HEK293 (cell line): ENCODE measurements around the gene KIT.

Experiments
- BCL11B ChIP-seq: fragments of 450-650 bp; formaldehyde crosslinking; IDR thresholded peaks from 2 replicates; pipeline ENCODE4 v1.5.1; 2016; ENCODE audit warnings: low read depth, missing biosample characterization, missing genetic modification characterization
- KLF1 ChIP-seq: fragments of 450-650 bp; formaldehyde crosslinking; IDR thresholded peaks from 2 replicates; pipeline ENCODE4 v1.5.1; 2016; ENCODE audit warnings: missing biosample characterization, missing genetic modification characterization
- KLF10 ChIP-seq: fragments of 450-650 bp; IDR thresholded peaks from 2 replicates; pipeline ENCODE4 v1.5.1; 2018; ENCODE audit warnings: missing biosample characterization, mild to moderate bottlenecking, missing genetic modification characterization
- KLF9 ChIP-seq: fragments of 450-650 bp; formaldehyde crosslinking; IDR thresholded peaks from 2 replicates; pipeline ENCODE4 v1.5.1; 2016; ENCODE audit warnings: missing biosample characterization, missing genetic modification characterization, low read depth
- MEIS1 ChIP-seq: sonication (generic); formaldehyde crosslinking; IDR thresholded peaks from 2 replicates; pipeline ENCODE4 v1.8.1; 2022; ENCODE audit warnings: missing genetic modification reagents, mild to moderate bottlenecking, borderline replicate concordance
- MZF1 ChIP-seq: fragments of 450-650 bp; formaldehyde crosslinking; IDR thresholded peaks from 2 replicates; pipeline ENCODE4 v1.5.1; 2017; ENCODE audit warnings: missing biosample characterization, missing genetic modification characterization, borderline replicate concordance
- WT1 ChIP-seq: fragments of 450-650 bp; formaldehyde crosslinking; IDR thresholded peaks from 2 replicates; pipeline ENCODE4 v1.5.1; 2016; ENCODE audit warnings: missing biosample characterization, missing genetic modification characterization
- ZBTB1 ChIP-seq: fragments of 450-650 bp; formaldehyde crosslinking; IDR thresholded peaks from 2 replicates; pipeline ENCODE4 v1.5.1; 2016; ENCODE audit warnings: missing biosample characterization, missing genetic modification characterization
- ZBTB11 ChIP-seq: fragments of 450-650 bp; formaldehyde crosslinking; conservative IDR thresholded peaks from 2 replicates; pipeline ENCODE4 v1.5.1; 2016; ENCODE audit warnings: low read depth, missing biosample characterization, missing genetic modification characterization
- ZBTB49 ChIP-seq: fragments of 450-650 bp; formaldehyde crosslinking; IDR thresholded peaks from 2 replicates; pipeline ENCODE4 v1.5.1; 2016; ENCODE audit warnings: missing biosample characterization, missing genetic modification characterization, low read depth
- ZBTB6 ChIP-seq: fragments of 450-650 bp; formaldehyde crosslinking; IDR thresholded peaks from 2 replicates; pipeline ENCODE4 v1.5.1; 2017; ENCODE audit warnings: missing biosample characterization, missing genetic modification characterization
- ZNF133 ChIP-seq: fragments of 450-650 bp; formaldehyde crosslinking; IDR thresholded peaks from 2 replicates; pipeline ENCODE4 v1.5.1; 2016; ENCODE audit warnings: missing biosample characterization, missing genetic modification characterization
- ZNF138 ChIP-seq: fragments of 450-650 bp; formaldehyde crosslinking; IDR thresholded peaks from 2 replicates; pipeline ENCODE4 v1.5.1; 2016; ENCODE audit warnings: missing biosample characterization, missing genetic modification characterization, borderline replicate concordance
- ZNF157 ChIP-seq: fragments of 450-650 bp; formaldehyde crosslinking; IDR thresholded peaks from 2 replicates; pipeline ENCODE4 v1.5.1; 2016; ENCODE audit warnings: missing biosample characterization, missing genetic modification characterization
- ZNF175 ChIP-seq: fragments of 450-650 bp; formaldehyde crosslinking; IDR thresholded peaks from 2 replicates; pipeline ENCODE4 v1.5.1; 2016; ENCODE audit warnings: missing biosample characterization, missing genetic modification characterization
- ZNF19 ChIP-seq: fragments of 450-650 bp; formaldehyde crosslinking; IDR thresholded peaks from 2 replicates; pipeline ENCODE4; 2016; ENCODE audit warnings: missing biosample characterization, missing genetic modification characterization, low read depth
- ZNF341 ChIP-seq: fragments of 450-650 bp; formaldehyde crosslinking; IDR thresholded peaks from 2 replicates; pipeline ENCODE4; 2016; ENCODE audit warnings: low read depth, missing biosample characterization, missing genetic modification characterization
- ZNF423 ChIP-seq: fragments of 450-650 bp; formaldehyde crosslinking; IDR thresholded peaks from 2 replicates; pipeline ENCODE4 v1.5.1; 2016; ENCODE audit warnings: missing biosample characterization, missing genetic modification characterization
- ZNF521 ChIP-seq: fragments of 450-650 bp; formaldehyde crosslinking; IDR thresholded peaks from 2 replicates; pipeline ENCODE4 v1.5.1; 2017; ENCODE audit warnings: missing biosample characterization, mild to moderate bottlenecking, missing genetic modification characterization
- ZNF596 ChIP-seq: fragments of 450-650 bp; IDR thresholded peaks from 2 replicates; pipeline ENCODE4 v1.5.0; 2018; ENCODE audit warnings: missing biosample characterization, mild to moderate bottlenecking, missing genetic modification characterization, moderate library complexity
- ZNF623 ChIP-seq: fragments of 450-650 bp; formaldehyde crosslinking; IDR thresholded peaks from 2 replicates; pipeline ENCODE4 v1.5.1; 2016; ENCODE audit warnings: missing biosample characterization, missing genetic modification characterization
- ZNF677 ChIP-seq: fragments of 450-650 bp; IDR thresholded peaks from 2 replicates; pipeline ENCODE4 v1.5.0; 2018; ENCODE audit warnings: missing biosample characterization, mild to moderate bottlenecking, missing genetic modification characterization, moderate library complexity
- ZNF747 ChIP-seq: fragments of 450-650 bp; formaldehyde crosslinking; IDR thresholded peaks from 2 replicates; pipeline ENCODE4 v1.5.1; 2016; ENCODE audit warnings: missing biosample characterization, missing genetic modification characterization
- ZNF768 ChIP-seq: fragments of 450-650 bp; formaldehyde crosslinking; IDR thresholded peaks from 2 replicates; pipeline ENCODE4 v1.5.1; 2018; ENCODE audit warnings: missing biosample characterization, mild to moderate bottlenecking, missing genetic modification characterization
- ZNF830 ChIP-seq: fragments of 450-650 bp; IDR thresholded peaks from 2 replicates; pipeline ENCODE4 v1.5.0; 2018; ENCODE audit warnings: missing biosample characterization, missing genetic modification characterization, low read depth, mild to moderate bottlenecking, moderate library complexity
- TF ChIP-seq, protein P1 (sequence below): fragments of 450-650 bp; formaldehyde crosslinking; IDR thresholded peaks from 2 replicates; pipeline ENCODE4 v1.5.1; 2016; ENCODE audit warnings: missing biosample characterization, missing genetic modification characterization, borderline replicate concordance
- TF ChIP-seq, protein P2 (sequence below): fragments of 450-650 bp; formaldehyde crosslinking; IDR thresholded peaks from 2 replicates; pipeline ENCODE4 v1.5.1; 2017; ENCODE audit warnings: missing biosample characterization, missing genetic modification characterization
- TF ChIP-seq, protein P3 (sequence below): fragments of 450-650 bp; formaldehyde crosslinking; IDR thresholded peaks from 2 replicates; pipeline ENCODE4 v1.5.1; 2016; ENCODE audit warnings: missing biosample characterization, missing genetic modification characterization

The KIT gene

GRCh38 chr4:54658252-54659093 is 716 bp downstream of the KIT start (continued):
- TF ChIP-seq ZNF341 (tag by site-specific recombination) (peak; percentile 53), ZBTB49 (tag by site-specific recombination) (no peak), ZNF521 (tag by site-specific recombination) (no peak), MEIS1 (CRISPR knock-in tag) (no peak), ZNF830 (tag by site-specific recombination) (no peak), ZBTB11 (tag by site-specific recombination) (no peak), ZNF677 (tag by site-specific recombination) (no peak), ZNF138 (no peak), ZBTB1 (tag by site-specific recombination) (no peak), ZNF768 (tag by site-specific recombination) (no peak), KLF1 (tag by site-specific recombination) (no peak), BCL11B (tag by site-specific recombination) (no peak), ZNF19 (no peak), ZBTB6 (tag by site-specific recombination) (no peak), KLF9 (no peak; the same call in 1 of the 2 replicates), KLF10 (tag by site-specific recombination) (no peak), ZNF747 (tag by site-specific recombination) (no peak), ZNF596 (tag by site-specific recombination) (no peak), WT1 (tag by site-specific recombination) (no peak), ZNF175 (tag by site-specific recombination) (no peak), ZNF157 (no peak), MZF1 (no peak), ZNF623 (tag by site-specific recombination) (no peak), ZNF423 (tag by site-specific recombination) (0 out of 2 replicates have a peak, but pooled peaks have one; percentile 20), ZNF133 (tag by site-specific recombination) (no peak)
- TF ChIP-seq, protein P1, sequence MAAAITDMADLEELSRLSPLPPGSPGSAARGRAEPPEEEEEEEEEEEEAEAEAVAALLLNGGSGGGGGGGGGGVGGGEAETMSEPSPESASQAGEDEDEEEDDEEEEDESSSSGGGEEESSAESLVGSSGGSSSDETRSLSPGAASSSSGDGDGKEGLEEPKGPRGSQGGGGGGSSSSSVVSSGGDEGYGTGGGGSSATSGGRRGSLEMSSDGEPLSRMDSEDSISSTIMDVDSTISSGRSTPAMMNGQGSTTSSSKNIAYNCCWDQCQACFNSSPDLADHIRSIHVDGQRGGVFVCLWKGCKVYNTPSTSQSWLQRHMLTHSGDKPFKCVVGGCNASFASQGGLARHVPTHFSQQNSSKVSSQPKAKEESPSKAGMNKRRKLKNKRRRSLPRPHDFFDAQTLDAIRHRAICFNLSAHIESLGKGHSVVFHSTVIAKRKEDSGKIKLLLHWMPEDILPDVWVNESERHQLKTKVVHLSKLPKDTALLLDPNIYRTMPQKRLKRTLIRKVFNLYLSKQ (tag by site-specific recombination) = no peak
- TF ChIP-seq, protein P2, sequence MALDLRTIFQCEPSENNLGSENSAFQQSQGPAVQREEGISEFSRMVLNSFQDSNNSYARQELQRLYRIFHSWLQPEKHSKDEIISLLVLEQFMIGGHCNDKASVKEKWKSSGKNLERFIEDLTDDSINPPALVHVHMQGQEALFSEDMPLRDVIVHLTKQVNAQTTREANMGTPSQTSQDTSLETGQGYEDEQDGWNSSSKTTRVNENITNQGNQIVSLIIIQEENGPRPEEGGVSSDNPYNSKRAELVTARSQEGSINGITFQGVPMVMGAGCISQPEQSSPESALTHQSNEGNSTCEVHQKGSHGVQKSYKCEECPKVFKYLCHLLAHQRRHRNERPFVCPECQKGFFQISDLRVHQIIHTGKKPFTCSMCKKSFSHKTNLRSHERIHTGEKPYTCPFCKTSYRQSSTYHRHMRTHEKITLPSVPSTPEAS (tag by site-specific recombination) = no peak
- TF ChIP-seq, protein P3, sequence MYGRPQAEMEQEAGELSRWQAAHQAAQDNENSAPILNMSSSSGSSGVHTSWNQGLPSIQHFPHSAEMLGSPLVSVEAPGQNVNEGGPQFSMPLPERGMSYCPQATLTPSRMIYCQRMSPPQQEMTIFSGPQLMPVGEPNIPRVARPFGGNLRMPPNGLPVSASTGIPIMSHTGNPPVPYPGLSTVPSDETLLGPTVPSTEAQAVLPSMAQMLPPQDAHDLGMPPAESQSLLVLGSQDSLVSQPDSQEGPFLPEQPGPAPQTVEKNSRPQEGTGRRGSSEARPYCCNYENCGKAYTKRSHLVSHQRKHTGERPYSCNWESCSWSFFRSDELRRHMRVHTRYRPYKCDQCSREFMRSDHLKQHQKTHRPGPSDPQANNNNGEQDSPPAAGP (tag by site-specific recombination) = 0 out of 2 replicates have a peak, but pooled peaks have one; percentile 25
